UCSD-AML1 (cell line): ENCODE results near the gene ADCY5.

ENCODE experiments used
- DNase-seq: peaks from one replicate; lab custom pipeline; 2025; ENCODE audit not compliant: unreplicated experiment; lab: John Stamatoyannopoulos, UW

ADCY5 gene

GRCh38 chr3:123411340-123412040 lies 37.4 kb downstream of the ADCY5 start:
- DNase-seq: no peak

DNA sequence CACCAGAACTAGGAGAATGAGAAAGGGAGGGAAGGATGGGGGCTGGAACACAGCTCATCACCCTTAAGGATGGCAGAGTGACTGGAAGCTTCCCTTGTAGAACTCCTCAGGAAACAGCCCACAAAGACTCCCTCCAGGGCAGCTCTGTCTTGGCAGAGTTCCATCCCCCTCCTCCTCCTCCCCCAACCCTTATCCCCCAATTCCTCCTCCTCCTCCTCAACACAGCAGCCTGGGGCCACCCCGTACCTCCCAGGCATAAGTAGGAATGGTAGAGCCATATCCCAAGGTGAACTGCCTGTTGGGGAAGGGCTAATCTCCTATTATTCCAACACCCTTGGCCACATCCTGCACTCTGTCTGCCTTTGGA lies 38.8 kb downstream of the ADCY5 start:
- no peak for DNase-seq

DNA sequence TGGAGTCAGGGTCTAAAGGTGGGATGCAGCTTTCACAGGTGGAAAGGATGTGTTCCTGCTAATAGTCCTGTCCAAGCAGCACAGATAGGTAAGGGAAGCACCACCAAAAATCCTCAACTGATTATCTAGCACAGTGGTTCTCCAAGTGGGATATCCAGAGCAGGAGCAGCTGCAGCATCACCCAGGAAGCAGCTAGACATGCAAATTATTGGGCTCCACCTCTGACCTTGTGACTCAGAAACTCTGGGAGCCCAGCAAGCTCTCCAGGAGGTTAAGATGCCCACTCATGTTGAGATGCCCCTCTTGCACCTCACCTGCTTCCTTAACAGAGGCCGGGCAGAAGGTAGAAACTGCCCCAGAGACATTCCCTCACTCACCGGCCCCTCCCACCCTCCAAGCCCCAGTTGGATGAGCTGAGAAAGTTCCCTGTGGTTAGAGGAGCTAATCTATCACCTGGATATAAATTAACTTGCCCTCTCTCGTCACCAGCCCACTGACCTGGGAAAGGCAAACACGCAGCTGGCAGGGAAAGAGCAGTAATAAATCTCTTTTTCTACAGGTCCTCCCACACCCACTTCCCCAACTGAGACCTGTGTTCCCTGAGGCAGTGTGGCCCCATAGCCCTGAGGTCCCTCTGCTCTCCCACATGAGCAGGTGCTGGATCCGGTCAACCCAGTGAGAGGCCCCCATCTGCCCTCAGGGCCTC lies 39.3 kb downstream of the ADCY5 start:
- DNase-seq: no peak

DNA sequence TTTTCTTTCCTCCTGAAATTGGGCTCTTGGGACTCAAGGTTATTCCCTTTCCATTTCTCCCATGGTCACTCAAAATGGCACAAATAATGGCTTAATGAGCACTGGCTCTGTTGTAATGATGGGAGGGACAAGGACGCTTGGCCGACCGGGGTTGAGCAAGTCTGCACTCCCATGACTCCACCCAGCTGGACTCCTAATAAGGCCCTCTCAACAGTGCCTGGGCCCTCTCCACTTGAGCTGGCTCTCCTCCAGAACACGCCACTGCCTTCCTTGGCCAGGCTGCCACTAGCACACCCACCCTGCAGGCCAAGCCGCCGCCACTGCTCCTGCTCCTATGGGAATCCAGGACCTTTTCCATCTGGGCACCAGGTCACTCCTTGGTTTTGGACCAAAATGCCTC lies 42.3 kb downstream of the ADCY5 start:
- DNase-seq: no peak

DNA sequence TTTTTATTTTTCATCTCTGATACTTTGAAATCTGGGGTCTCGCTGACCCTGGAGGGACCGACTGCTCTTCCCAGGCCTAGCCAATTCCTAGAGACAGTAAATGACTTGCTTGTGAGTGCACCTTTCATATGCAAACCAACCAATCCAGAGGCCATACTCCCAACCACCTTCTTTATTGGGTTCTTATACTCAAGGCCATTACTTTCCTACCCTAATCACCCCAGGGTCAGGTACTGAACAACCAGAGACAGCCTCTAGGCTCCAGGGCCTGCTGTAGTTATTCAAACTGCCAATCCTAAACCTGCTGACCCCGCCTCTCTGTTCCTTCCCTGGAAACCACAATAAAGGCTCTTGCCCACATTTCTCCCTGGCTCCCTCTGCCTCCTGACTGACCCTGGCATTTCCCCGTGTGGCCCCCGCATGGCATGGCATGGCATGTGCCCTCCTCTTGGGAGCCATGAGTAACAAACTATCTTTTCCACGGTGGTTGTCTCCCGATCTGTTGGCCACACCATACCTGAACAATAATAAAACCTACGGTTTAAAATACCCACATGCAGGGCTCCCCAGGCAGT lies 42.9 kb downstream of the ADCY5 start:
- no peak for DNase-seq

DNA sequence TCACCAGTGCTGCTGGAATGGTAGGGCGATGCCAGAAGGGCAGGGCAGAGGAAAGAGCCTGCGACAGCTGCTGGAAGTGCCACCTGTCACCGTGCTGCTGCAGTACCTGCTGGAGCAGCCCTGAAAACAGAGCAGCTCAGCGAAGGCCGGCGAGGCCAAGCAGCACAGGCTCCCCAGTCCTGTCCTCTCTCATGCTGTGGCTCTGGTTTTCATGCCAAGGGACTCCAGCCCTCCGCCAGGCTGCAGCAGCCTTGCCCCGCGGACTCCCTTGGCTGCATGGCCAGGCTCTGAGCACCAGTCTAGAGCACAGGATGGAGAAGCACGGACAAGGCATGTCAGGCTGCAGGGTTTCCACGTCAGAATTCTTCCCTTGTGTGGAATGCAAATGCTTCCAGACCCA lies 43.9 kb downstream of the ADCY5 start:
- DNase-seq: no peak

GRCh38 chr3:123404391-123404790 lies 44.5 kb downstream of the ADCY5 start:
- DNase-seq: no peak

- no peak for DNase-seq
Observed at GRCh38 chr3:123401836-123402530, 46.9 kb downstream of the ADCY5 start.

DNA sequence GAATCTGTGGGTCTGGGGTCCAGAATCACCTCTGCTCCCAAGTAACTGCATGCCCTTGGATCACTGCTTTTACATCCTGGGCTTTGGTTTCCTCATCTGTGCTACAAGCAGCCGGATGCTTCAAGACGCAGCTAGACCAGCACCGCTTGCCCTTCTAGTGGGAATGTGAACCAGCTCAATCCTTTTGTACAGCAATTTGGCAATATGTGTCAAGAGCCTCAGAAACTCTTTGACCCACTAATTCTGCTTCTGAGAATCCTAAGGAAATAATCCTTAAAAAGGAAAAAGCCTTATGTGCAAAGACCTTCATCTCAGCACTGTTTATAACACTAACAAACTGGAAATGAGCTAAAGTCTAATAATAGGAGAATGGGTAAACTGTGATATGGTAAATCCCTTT lies 48.7 kb downstream of the ADCY5 start:
- no peak for DNase-seq

- no peak for DNase-seq
Observed at GRCh38 chr3:123399653-123400052, 49.2 kb downstream of the ADCY5 start.

GRCh38 chr3:123397921-123398785 lies 50.7 kb downstream of the ADCY5 start:
- no peak for DNase-seq

DNA sequence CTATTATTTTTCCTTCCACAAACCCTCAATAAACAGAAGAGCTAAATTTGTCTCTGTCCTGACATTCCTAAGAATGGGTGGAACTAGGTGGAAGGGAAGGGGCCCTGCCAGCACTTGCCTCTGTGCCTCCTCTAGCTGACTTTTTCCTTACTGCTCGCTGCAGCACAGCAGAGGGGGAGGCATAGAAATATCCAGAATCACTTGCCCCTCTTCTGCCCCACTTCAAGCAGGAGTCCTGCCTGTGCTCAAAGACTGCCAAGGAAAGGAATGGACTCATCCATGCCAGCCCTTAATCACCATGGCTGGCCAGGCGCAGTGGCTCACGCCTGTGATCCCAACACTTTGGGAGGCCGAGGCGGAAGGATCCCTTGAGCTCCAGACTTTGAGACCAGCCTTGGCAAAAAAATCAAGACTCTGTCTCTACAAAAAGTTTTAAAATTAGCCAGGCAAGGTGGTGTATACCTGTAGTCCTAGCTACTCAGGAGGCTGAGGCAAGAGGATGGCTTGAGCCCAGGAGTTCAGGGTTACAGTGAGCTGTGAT lies 51.8 kb downstream of the ADCY5 start:
- no peak for DNase-seq

DNA sequence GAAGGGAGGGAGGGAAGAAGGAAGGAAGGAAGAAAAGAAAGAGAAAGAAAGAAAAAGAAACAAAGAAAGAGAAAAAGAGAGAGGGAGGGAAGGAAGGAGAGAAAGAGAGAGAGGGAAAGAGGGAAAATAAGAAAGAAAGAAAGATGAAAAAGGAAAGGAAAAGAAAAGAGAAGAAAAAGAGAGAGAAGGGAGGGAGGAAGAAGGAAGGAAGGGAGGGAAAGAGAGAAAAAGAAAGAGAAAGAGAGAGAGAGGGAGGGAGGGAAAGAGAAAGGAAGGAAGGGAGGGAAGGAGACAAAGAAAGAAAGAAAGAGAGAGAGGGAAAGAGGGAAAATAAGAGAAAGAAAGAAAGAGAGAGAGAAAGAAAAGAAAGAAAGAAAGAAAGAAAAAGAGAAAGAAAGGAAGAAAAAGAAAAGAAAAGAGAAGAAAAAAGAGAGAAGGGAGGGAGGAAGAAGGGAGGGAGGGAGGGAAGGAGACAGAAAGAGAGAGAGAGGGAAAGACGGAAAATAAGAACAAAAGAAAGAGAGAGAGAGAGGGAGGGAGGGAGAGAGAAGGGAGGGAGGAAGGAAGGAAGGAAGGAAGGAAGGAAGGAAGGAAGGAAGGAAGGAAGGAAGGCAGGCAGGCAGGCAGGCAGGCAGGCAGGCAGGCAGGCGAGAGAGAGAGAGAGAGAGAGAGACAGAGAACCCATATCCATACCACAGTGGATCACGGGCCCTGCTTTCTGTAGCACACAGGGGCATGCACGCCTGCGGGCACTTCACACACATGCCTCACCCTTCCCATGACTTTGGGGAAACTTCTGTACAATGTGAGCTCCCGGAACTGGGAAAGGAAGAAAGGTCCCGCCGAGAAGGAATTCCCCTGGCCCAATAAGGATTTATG lies 52.5 kb downstream of the ADCY5 start:
- DNase-seq: no peak

DNA sequence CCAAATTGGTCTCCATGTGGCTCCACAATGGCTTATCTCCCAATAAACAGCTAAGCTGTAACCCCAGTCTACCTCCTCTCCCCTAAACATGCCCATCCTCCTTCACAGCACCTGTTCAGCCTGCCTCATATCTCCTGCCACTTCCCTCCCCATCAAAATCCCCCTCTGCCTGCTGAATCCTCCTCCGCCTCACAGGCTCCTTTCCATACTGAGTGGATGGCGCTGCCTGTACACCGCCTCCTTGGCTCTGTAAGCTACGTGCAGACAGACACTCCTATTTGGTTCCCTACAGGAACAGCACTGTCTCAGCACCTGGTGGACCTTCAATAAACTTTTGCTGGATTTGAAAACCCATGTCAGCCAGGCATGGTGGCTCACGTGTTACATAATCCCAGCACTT lies 53.7 kb downstream of the ADCY5 start:
- no peak for DNase-seq

DNA sequence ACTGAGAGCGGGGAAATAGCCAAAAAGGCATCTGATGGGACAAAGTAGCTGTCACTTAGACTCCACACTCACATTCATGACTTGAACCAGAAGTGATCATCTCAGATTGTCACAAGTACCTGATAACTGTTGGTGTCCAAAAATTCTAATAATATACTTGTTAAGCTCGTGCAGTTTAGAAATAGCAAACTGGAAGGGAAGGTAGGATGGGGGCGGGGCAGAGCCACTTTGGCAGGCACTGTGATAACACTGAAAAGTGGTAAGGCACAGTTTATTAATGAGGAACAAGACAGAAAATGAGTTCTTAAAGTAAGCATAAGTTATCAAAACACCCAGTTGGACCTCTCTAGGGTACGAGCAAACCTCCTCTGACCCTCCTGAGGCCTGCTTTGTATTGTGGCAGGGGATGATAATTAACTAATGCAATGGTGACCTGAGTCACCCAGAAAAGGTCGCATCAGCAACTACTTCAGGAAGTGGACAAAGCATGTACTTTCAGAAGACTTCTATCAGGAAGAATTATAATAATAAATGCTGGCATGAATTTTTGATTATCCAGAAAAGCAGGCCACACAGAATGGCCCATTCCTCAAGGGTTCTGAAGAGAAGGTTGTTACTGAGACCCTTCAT lies 54.4 kb downstream of the ADCY5 start:
- no peak for DNase-seq

- no peak for DNase-seq
Observed at GRCh38 chr3:123392871-123393620, 55.8 kb downstream of the ADCY5 start.

- no peak for DNase-seq
Observed at GRCh38 chr3:123392368-123392767, 56.5 kb downstream of the ADCY5 start.

- no peak for DNase-seq
Observed at GRCh38 chr3:123390865-123391600, 57.9 kb downstream of the ADCY5 start.
